ENCODE data around the gene NR1H2.

- TF ChIP-seq PATZ1 (CRISPR knock-in tag; IDR thresholded peaks at IDR 0.05; ENCODE audit: borderline replicate concordance): no peak
- TF ChIP-seq TOX (CRISPR knock-in tag; IDR thresholded peaks at IDR 0.05; ENCODE audit: borderline replicate concordance): no peak
- TF ChIP-seq ARNTL (CRISPR knock-in tag; IDR thresholded peaks at IDR 0.05; ENCODE audit: borderline replicate concordance, low read depth): no peak
- no peak for TF ChIP-seq ESRRG (CRISPR knock-in tag; IDR thresholded peaks at IDR 0.05)
- no peak for TF ChIP-seq BACH2 (CRISPR knock-in tag; IDR thresholded peaks at IDR 0.05; ENCODE audit: borderline replicate concordance)
- no peak for TF ChIP-seq ZNF565 (CRISPR knock-in tag; conservative IDR thresholded peaks at IDR 0.05; ENCODE audit: low read depth)
- no peak for TF ChIP-seq CSDC2 (CRISPR knock-in tag; IDR thresholded peaks at IDR 0.05)
- TF ChIP-seq SNAI2 (CRISPR knock-in tag; IDR thresholded peaks at IDR 0.05): no peak
- TF ChIP-seq ZNF70 (CRISPR knock-in tag; IDR thresholded peaks at IDR 0.05): no peak
- no peak for TF ChIP-seq RARB (CRISPR knock-in tag; IDR thresholded peaks at IDR 0.05)
- TF ChIP-seq CREB5 (CRISPR knock-in tag; IDR thresholded peaks at IDR 0.05; ENCODE audit: low read depth): no peak
- no peak for TF ChIP-seq ISL1 (CRISPR knock-in tag; IDR thresholded peaks at IDR 0.05)
- no peak for TF ChIP-seq POU6F1 (CRISPR knock-in tag; IDR thresholded peaks at IDR 0.05; ENCODE audit: borderline replicate concordance, low read depth)
- no peak for TF ChIP-seq CSRNP3 (CRISPR knock-in tag; IDR thresholded peaks at IDR 0.05)
These were observed 36.8 kb downstream of the NR1H2 start for GRCh38 chr19:50413096-50413495.

Data from SK-N-SH treated with all-trans-retinoic acid at 6 μM for 48 hours (cell line).